OCI-LY1 (cell line): Measurements from ENCODE around the gene PLCE1.
"Not testable (repeated sequence)": the region's sequence is repeated elsewhere in the genome, so short reads cannot be mapped to it uniquely, and the experiment has no call there.

Source experiments
- H2AFZ ChIP-seq: fragments of 200-600 bp; sonication (generic), shearing (Covaris generic); 2 replicates; pipeline ENCODE4 v1.6.0; 2014; ENCODE audit warnings: antibody characterized with exemption, mild to moderate bottlenecking, low read length
- H3F3A ChIP-seq: fragments of 200-600 bp; sonication (generic), shearing (Covaris generic); 2 replicates; pipeline ENCODE4 v1.6.0; 2014; ENCODE audit warnings: mild to moderate bottlenecking, antibody characterized with exemption, low read length, moderate library complexity; ENCODE audit not compliant: insufficient read depth
- H3K27ac ChIP-seq: fragments of 200-600 bp; sonication (generic); 2 replicates; pipeline ENCODE4 v1.5.1; 2014; ENCODE audit warnings: low read length, mixed run types, mild to moderate bottlenecking, low read depth; ENCODE audit not compliant: poor library complexity, severe bottlenecking
- H3K27me3 ChIP-seq: fragments of 200-600 bp; sonication (generic); 2 replicates; pipeline ENCODE4 v1.6.0; 2014; ENCODE audit warnings: antibody characterized with exemption, mild to moderate bottlenecking, low read length, moderate library complexity; ENCODE audit not compliant: insufficient read depth
- H3K36me3 ChIP-seq: fragments of 200-600 bp; sonication (generic); 2 replicates; pipeline ENCODE4 v1.6.1; 2014; ENCODE audit warnings: mild to moderate bottlenecking, antibody characterized with exemption, low read length, moderate library complexity, mixed read lengths; ENCODE audit not compliant: insufficient read depth
- H3K4me1 ChIP-seq: fragments of 200-600 bp; sonication (generic); 2 replicates; pipeline ENCODE4 v1.5.1; 2014; ENCODE audit warnings: mild to moderate bottlenecking, low read length, moderate library complexity; ENCODE audit not compliant: insufficient read depth, severe bottlenecking
- H3K4me2 ChIP-seq: fragments of 200-600 bp; sonication (generic), shearing (Covaris generic); 2 replicates; pipeline ENCODE4 v1.6.1; 2014; ENCODE audit warnings: low read length
- H3K4me3 ChIP-seq: fragments of 200-600 bp; sonication (generic); 2 replicates; pipeline ENCODE4 v1.5.1; 2014; ENCODE audit warnings: low read length, low read depth, mild to moderate bottlenecking, mixed read lengths; ENCODE audit not compliant: poor library complexity, severe bottlenecking
- H3K79me2 ChIP-seq: fragments of 200-600 bp; shearing (Covaris generic); 2 replicates; pipeline ENCODE4 v1.6.1; 2016; ENCODE audit warnings: mixed run types, low read length, mixed read lengths; ENCODE audit not compliant: insufficient read depth
- H3K9ac ChIP-seq: fragments of 200-600 bp; sonication (generic), shearing (Covaris generic); 2 replicates; pipeline ENCODE4 v1.6.1; 2014; ENCODE audit warnings: mild to moderate bottlenecking, low read length, mixed read lengths
- H3K9me2 ChIP-seq: fragments of 200-600 bp; sonication (generic), shearing (Covaris generic); 2 replicates; pipeline ENCODE4 v1.6.1; 2014; ENCODE audit warnings: low read depth, mild to moderate bottlenecking, low read length, mixed read lengths
- H3K9me3 ChIP-seq: fragments of 200-600 bp; shearing (Covaris generic); 2 replicates; pipeline ENCODE4 v1.6.1; 2014; ENCODE audit warnings: low read length, mixed read lengths
- H4K20me1 ChIP-seq: fragments of 200-600 bp; sonication (generic), shearing (Covaris generic); 2 replicates; pipeline ENCODE4 v1.6.0; 2016; ENCODE audit warnings: mild to moderate bottlenecking, low read length; ENCODE audit not compliant: insufficient read depth
- CTCF ChIP-seq: fragments of 200-600 bp; sonication (generic), shearing (Covaris generic); IDR thresholded peaks from 2 replicates; pipeline ENCODE4 v1.5.1; 2017; ENCODE audit warnings: mild to moderate bottlenecking, antibody characterized with exemption, low read length, moderate library complexity, mixed read lengths
- EZH2 ChIP-seq: fragments of 200-600 bp; sonication (generic), shearing (Covaris generic); IDR thresholded peaks from 2 replicates; pipeline ENCODE4 v1.8.0; 2017; ENCODE audit warnings: borderline replicate concordance, mixed run types, mild to moderate bottlenecking, antibody characterized with exemption, low read length, moderate library complexity, mixed read lengths

Gene PLCE1

GRCh38 chr10:93954726-93955363 is 38.9 kb upstream of the PLCE1 start:
- H3K27me3 ChIP-seq = no peaks in the 10 kb centered on the region
- H3K4me2 ChIP-seq = no peak overlapping the region
- no peaks in the 10 kb centered on the region for H3K79me2 ChIP-seq
- H3K36me3 ChIP-seq = no peaks in the 10 kb centered on the region
- H4K20me1 ChIP-seq = no peaks in the 10 kb centered on the region
- no peaks in the 10 kb centered on the region for H3K4me1 ChIP-seq
- TF ChIP-seq EZH2 (no peak), CTCF (no peak)
- H3K9ac ChIP-seq = no peak overlapping the region
- no peak overlapping the region for H3K4me3 ChIP-seq
- H3K27ac ChIP-seq = no peak overlapping the region
- H3F3A ChIP-seq = no peaks in the 10 kb centered on the region
- H2AFZ ChIP-seq = no peak overlapping the region
- H3K9me3 ChIP-seq = no peaks in the 10 kb centered on the region
- H3K9me2 ChIP-seq = no peaks in the 10 kb centered on the region

- no peaks in the 10 kb centered on the region for H3F3A ChIP-seq
- H4K20me1 ChIP-seq = no peaks in the 10 kb centered on the region
- no peaks in the 10 kb centered on the region for H3K36me3 ChIP-seq
- H3K4me1 ChIP-seq = no peaks in the 10 kb centered on the region
- no peaks in the 10 kb centered on the region for H3K9me2 ChIP-seq
- no peaks in the 10 kb centered on the region for H3K9me3 ChIP-seq
- H3K4me3 ChIP-seq = no peak overlapping the region
- no peaks in the 10 kb centered on the region for H3K79me2 ChIP-seq
- H3K9ac ChIP-seq = no peak overlapping the region
- H3K27me3 ChIP-seq = no peaks in the 10 kb centered on the region
- H3K4me2 ChIP-seq = no peak overlapping the region
- H2AFZ ChIP-seq = no peak overlapping the region
- no peak for TF ChIP-seq EZH2
- no peak overlapping the region for H3K27ac ChIP-seq
These were observed 34.9 kb upstream of the PLCE1 start for GRCh38 chr10:93958834-93959233.

GRCh38 chr10:93960988-93961387 is 32.7 kb upstream of the PLCE1 start:
- not testable (repeated sequence) for H3K36me3 ChIP-seq, H3K4me3 ChIP-seq, H3K9ac ChIP-seq, H3K9me3 ChIP-seq, H3K27ac ChIP-seq, H3F3A ChIP-seq, H3K4me1 ChIP-seq, H3K9me2 ChIP-seq, H3K79me2 ChIP-seq, H3K4me2 ChIP-seq, H2AFZ ChIP-seq, H3K27me3 ChIP-seq, H4K20me1 ChIP-seq

GRCh38 chr10:93962973-93963372 is 30.8 kb upstream of the PLCE1 start:
- TF ChIP-seq CTCF (no peak), EZH2 (no peak)
- no peak overlapping the region for H3K27ac ChIP-seq
- no peaks in the 10 kb centered on the region for H4K20me1 ChIP-seq
- no peaks in the 10 kb centered on the region for H3K27me3 ChIP-seq
- no peaks in the 10 kb centered on the region for H3K9me3 ChIP-seq
- no peak overlapping the region for H3K4me2 ChIP-seq
- no peaks in the 10 kb centered on the region for H3F3A ChIP-seq
- H3K4me1 ChIP-seq = no peaks in the 10 kb centered on the region
- H3K9me2 ChIP-seq = no peaks in the 10 kb centered on the region
- H3K36me3 ChIP-seq = no peaks in the 10 kb centered on the region
- no peak overlapping the region for H3K4me3 ChIP-seq
- no peak overlapping the region for H2AFZ ChIP-seq
- H3K9ac ChIP-seq = no peak overlapping the region
- no peaks in the 10 kb centered on the region for H3K79me2 ChIP-seq
